IMR-90 (cell line): ENCODE results near the gene HIC2. TPM values are rescaled to one million over a fixed set of nuclear protein-coding genes. Genes with fewer than 3 reads are reported as not detected.
"Not testable (repeated sequence)": the region's sequence is repeated elsewhere in the genome, so short reads cannot be mapped to it uniquely, and the experiment has no call there.

Source experiments
- ATAC-seq: fragments of 200-7000 bp; cut with Tn5 transposase; 2 replicates; pipeline ENCODE4 v1.9.1; 2020; ENCODE audit warnings: low read depth, mild to moderate bottlenecking, moderate library complexity
- BruUV-seq: library from RNA; stranded (reverse); fragments of 400-500 nt; replicated peaks from 2 replicates; lab custom pipeline; 2021; lab: Mats Ljungman, UMichigan
- CTCF ChIA-PET: fragments of 300-600 bp; formaldehyde crosslinking; extraction: SDS; loops from one replicate; lab custom pipeline; 2021; ENCODE audit warnings: antibody characterized with exemption; lab: Yijun Ruan, JAX
- POLR2A ChIA-PET: fragments of 300-600 bp; sonication (Branson Sonifier 250); formaldehyde crosslinking; loops from one replicate; lab custom pipeline; 2022; ENCODE audit warnings: antibody characterized with exemption; ENCODE audit not compliant: unreplicated experiment; lab: Charles Lee
- DNase-seq: peaks from one replicate; pipeline ENCODE4 v3.0.0; 2013
- H2AFZ ChIP-seq: replicated peaks from 2 replicates; pipeline ENCODE3; 2013; ENCODE audit warnings: low read length, mild to moderate bottlenecking; ENCODE audit not compliant: poor library complexity
- H2AK5ac ChIP-seq: 2 replicates; pipeline ENCODE4 v1.6.1; 2013; ENCODE audit warnings: low read depth, low read length, inconsistent platforms
- H2AK9ac ChIP-seq: replicated peaks from 2 replicates; pipeline ENCODE3; 2013; ENCODE audit warnings: mild to moderate bottlenecking, low read depth, low read length, moderate library complexity; ENCODE audit not compliant: poor library complexity
- H2BK120ac ChIP-seq: 2 replicates; pipeline ENCODE4 v1.6.1; 2013; ENCODE audit warnings: low read depth, low read length, inconsistent platforms
- H2BK15ac ChIP-seq: 3 replicates; pipeline ENCODE4 v1.6.1; 2013; ENCODE audit warnings: low read depth, low read length, inconsistent platforms
- H2BK20ac ChIP-seq: 2 replicates; pipeline ENCODE4 v1.6.1; 2013; ENCODE audit warnings: low read depth, mild to moderate bottlenecking, inconsistent platforms, low read length, moderate library complexity
- H2BK5ac ChIP-seq: 2 replicates; pipeline ENCODE4 v1.6.1; 2013; ENCODE audit warnings: mild to moderate bottlenecking, low read depth, low read length, inconsistent platforms; ENCODE audit not compliant: poor library complexity, severe bottlenecking
- H3K14ac ChIP-seq: replicated peaks from 2 replicates; pipeline ENCODE4 v1.6.1; 2013; ENCODE audit warnings: low read depth, low read length, inconsistent platforms
- H3K18ac ChIP-seq: 2 replicates; pipeline ENCODE4 v1.6.1; 2013; ENCODE audit warnings: low read depth, low read length, control low read depth
- H3K23ac ChIP-seq: 2 replicates; pipeline ENCODE4 v1.6.1; 2013; ENCODE audit warnings: low read depth, low read length, inconsistent platforms
- H3K27ac ChIP-seq: 2 replicates; pipeline ENCODE4 v1.5.1; 2013; ENCODE audit warnings: mild to moderate bottlenecking, control low read depth, low read length; ENCODE audit not compliant: insufficient read depth
- H3K27me3 ChIP-seq: 2 replicates; pipeline ENCODE4 v1.6.1; 2013; ENCODE audit warnings: low read length; ENCODE audit not compliant: control insufficient read depth, insufficient read depth
- H3K36me3 ChIP-seq: 2 replicates; pipeline ENCODE4 v1.6.1; 2013; ENCODE audit warnings: low read length, mixed read lengths; ENCODE audit not compliant: control insufficient read depth, insufficient read depth
- H3K4ac ChIP-seq: 2 replicates; pipeline ENCODE4 v1.6.1; 2013; ENCODE audit warnings: low read depth, low read length, inconsistent platforms
- H3K4me1 ChIP-seq: 2 replicates; pipeline ENCODE4 v1.6.1; 2013; ENCODE audit warnings: low read length, mixed read lengths; ENCODE audit not compliant: control insufficient read depth, insufficient read depth
- H3K4me2 ChIP-seq: 2 replicates; pipeline ENCODE4 v1.6.1; 2013; ENCODE audit warnings: low read depth, mild to moderate bottlenecking, control low read depth, low read length, moderate library complexity
- H3K4me3 ChIP-seq: 2 replicates; pipeline ENCODE4 v1.5.1; 2013; ENCODE audit warnings: low read depth, mild to moderate bottlenecking, control low read depth, low read length, moderate library complexity; ENCODE audit not compliant: insufficient read depth
- H3K56ac ChIP-seq: 2 replicates; pipeline ENCODE4 v1.6.1; 2013; ENCODE audit warnings: low read length, inconsistent platforms; ENCODE audit not compliant: insufficient read depth; ENCODE audit errors: extremely low read depth
- H3K79me1 ChIP-seq, 2 experiments: 2 replicates each; pipeline ENCODE4 v1.6.1; 2013; ENCODE audit warnings: low read length in 2 of 2, inconsistent platforms in 1 of 2, low read depth in 1 of 2
- H3K9ac ChIP-seq: 2 replicates; pipeline ENCODE4 v1.6.1; 2013; ENCODE audit warnings: low read depth, low read length, control low read depth
- H3K9me1 ChIP-seq: 2 replicates; pipeline ENCODE4 v1.6.1; 2013; ENCODE audit warnings: low read length, inconsistent platforms; ENCODE audit not compliant: insufficient read depth
- H3K9me3 ChIP-seq: 2 replicates; pipeline ENCODE4 v1.6.1; 2013; ENCODE audit warnings: low read length; ENCODE audit not compliant: control insufficient read depth, insufficient read depth
- H4K20me1 ChIP-seq: 2 replicates; pipeline ENCODE4 v1.6.1; 2013; ENCODE audit warnings: low read length, inconsistent platforms; ENCODE audit not compliant: insufficient read depth
- H4K5ac ChIP-seq: 2 replicates; pipeline ENCODE4 v1.6.1; 2013; ENCODE audit warnings: mild to moderate bottlenecking, low read depth, low read length, control low read depth
- H4K8ac ChIP-seq, 2 experiments: 2 replicates each; pipeline ENCODE4 v1.6.1; 2013; ENCODE audit warnings: low read depth in 2 of 2, low read length in 2 of 2, control low read depth in 1 of 2, inconsistent platforms in 1 of 2
- H4K91ac ChIP-seq: 2 replicates; pipeline ENCODE4 v1.6.1; 2013; ENCODE audit warnings: low read depth, low read length, inconsistent platforms; ENCODE audit not compliant: insufficient read depth
- WGBS, 2 experiments: methylation state at CpG; one replicate each; pipeline versions ENCODE4 v1.1.5 to v1.1.7; 2013; ENCODE audit warnings: missing lambda C conversion rate in 2 of 2; ENCODE audit not compliant: insufficient read length in 1 of 2; ENCODE audit errors: extremely low coverage in 2 of 2; 5-methylcytosine and 5-hydroxymethylcytosine counted together
- dilution Hi-C: fragments of 300-500 bp; cut with HindIII; formaldehyde crosslinking; loops from one replicate; pipeline ENCODE4 v1.14.3; 2018; ENCODE audit warnings: low sequenced_read_pairs; ENCODE audit not compliant: unreplicated experiment
- in situ Hi-C: fragments of 300-500 bp; cut with MboI; formaldehyde crosslinking; loops from 3 replicates; pipeline ENCODE4 v1.14.3; 2019; ENCODE audit warnings: low sequenced_read_pairs, inconsistent platforms, mixed read lengths
- intact Hi-C: fragments of 100-400 bp; cut with micrococcal nuclease; formaldehyde crosslinking; loops from 2 replicates; pipeline ENCODE4 v1.10.0; 2022
- polyA plus RNA-seq, 3 experiments: library from polyadenylated mRNA; depleted of rRNA; stranded (reverse); fragments of >200 nt; gene quantifications; 2 replicates each; pipeline ENCODE4 v1.2.3, GENCODE V29; 2012; ENCODE audit warnings: low replicate concordance in 1 of 3
- total RNA-seq: library from RNA; depleted of rRNA; stranded (reverse); fragments of >200 nt; gene quantifications from 2 replicates; pipeline ENCODE4 v1.2.3, GENCODE V29; 2012

Gene HIC2
- total and polyA plus RNA-seq, 2 of the 4 experiments (the other 2 are of a cell fraction) = 1.4 to 2.4 TPM

- intact Hi-C loops, DNase-seq: not testable (repeated sequence)
These were observed 15.8 kb upstream of the HIC2 start for GRCh38 chr22:21401197-21401969.

GRCh38 chr22:21402763-21403314, 14.3 kb upstream of the HIC2 start:
- peak; percentile 12; the same call in 1 of the 2 replicates for ATAC-seq
- H4K5ac ChIP-seq, H2BK5ac ChIP-seq, H3K9ac ChIP-seq, H3K14ac ChIP-seq, H3K9me1 ChIP-seq, H3K56ac ChIP-seq, H2AFZ ChIP-seq, H3K27ac ChIP-seq, H4K91ac ChIP-seq, H3K36me3 ChIP-seq, H3K4me2 ChIP-seq, dilution Hi-C loops, H2AK9ac ChIP-seq, H3K79me1 ChIP-seq, H3K4me1 ChIP-seq, H3K4ac ChIP-seq, H2BK20ac ChIP-seq, H4K8ac ChIP-seq, H3K27me3 ChIP-seq, BruUV-seq, H3K23ac ChIP-seq, H2BK15ac ChIP-seq, H3K18ac ChIP-seq, H2BK120ac ChIP-seq, CTCF ChIA-PET, H3K9me3 ChIP-seq, in situ Hi-C loops, intact Hi-C loops, POLR2A ChIA-PET, H2AK5ac ChIP-seq, H3K4me3 ChIP-seq, DNase-seq, H4K20me1 ChIP-seq: not testable (repeated sequence)
- no CpG with 5 or more reads among the region's 5 CpGs for WGBS, 2 experiments

More at GRCh38 chr22:21401197-21401969, 15.8 kb upstream of the HIC2 start:
- H3K14ac ChIP-seq, ATAC-seq, H3K9me1 ChIP-seq, dilution Hi-C loops, H2BK20ac ChIP-seq, H2BK120ac ChIP-seq, H4K20me1 ChIP-seq, H3K4me1 ChIP-seq, H3K4me3 ChIP-seq, H3K9ac ChIP-seq, H3K9me3 ChIP-seq, H3K4ac ChIP-seq, CTCF ChIA-PET, H3K4me2 ChIP-seq, H4K5ac ChIP-seq, H3K27ac ChIP-seq, H2AFZ ChIP-seq, H2AK9ac ChIP-seq, H3K36me3 ChIP-seq, H3K18ac ChIP-seq, H2BK5ac ChIP-seq, H3K79me1 ChIP-seq, H3K56ac ChIP-seq, H3K27me3 ChIP-seq, H4K91ac ChIP-seq, POLR2A ChIA-PET, H2AK5ac ChIP-seq, H2BK15ac ChIP-seq, BruUV-seq, H4K8ac ChIP-seq, H3K23ac ChIP-seq, in situ Hi-C loops: not testable (repeated sequence)
- no CpG with 5 or more reads among the region's 21 CpGs for WGBS, 2 experiments
